Measurements from ENCODE around the gene MED15.
A peak's percentile ranks its signal among the peaks of the same experiment; 100 is the strongest.
"Not testable (repeated sequence)": the region's sequence is repeated elsewhere in the genome, so short reads cannot be mapped to it uniquely, and the experiment has no call there.

MED15 gene

GRCh38 chr22:20484948-20485683 lies 22.3 kb upstream of the MED15 start:
- DNase-seq (ENCODE audit: low spot score), result no peak

GRCh38 chr22:20486229-20486628 lies 21.2 kb upstream of the MED15 start:
- no peak for DNase-seq (ENCODE audit: low spot score)

GRCh38 chr22:20487715-20488114 lies 19.7 kb upstream of the MED15 start:
- DNase-seq (ENCODE audit: low spot score), result no peak

DNA sequence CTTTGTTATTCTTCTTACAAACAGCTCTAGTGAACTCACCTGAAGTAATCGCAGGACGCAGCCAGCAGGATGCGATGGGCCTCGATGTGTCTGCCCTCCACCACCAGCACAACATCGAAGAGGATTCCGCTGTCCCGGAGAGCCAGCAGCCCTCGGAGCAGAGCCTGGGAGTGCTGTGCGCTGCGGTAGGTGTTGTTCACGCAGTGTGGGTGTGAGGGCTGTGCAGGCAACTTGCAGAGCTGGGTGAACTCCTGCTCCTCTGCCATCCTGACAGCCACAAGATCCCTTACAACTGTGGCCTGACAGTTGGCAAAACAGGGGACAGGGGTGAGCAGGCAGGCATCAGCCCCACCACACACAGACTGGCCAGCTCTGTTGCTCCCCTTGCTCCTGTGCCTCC lies 18.5 kb upstream of the MED15 start:
- no peak for DNase-seq (ENCODE audit: low spot score)

DNA sequence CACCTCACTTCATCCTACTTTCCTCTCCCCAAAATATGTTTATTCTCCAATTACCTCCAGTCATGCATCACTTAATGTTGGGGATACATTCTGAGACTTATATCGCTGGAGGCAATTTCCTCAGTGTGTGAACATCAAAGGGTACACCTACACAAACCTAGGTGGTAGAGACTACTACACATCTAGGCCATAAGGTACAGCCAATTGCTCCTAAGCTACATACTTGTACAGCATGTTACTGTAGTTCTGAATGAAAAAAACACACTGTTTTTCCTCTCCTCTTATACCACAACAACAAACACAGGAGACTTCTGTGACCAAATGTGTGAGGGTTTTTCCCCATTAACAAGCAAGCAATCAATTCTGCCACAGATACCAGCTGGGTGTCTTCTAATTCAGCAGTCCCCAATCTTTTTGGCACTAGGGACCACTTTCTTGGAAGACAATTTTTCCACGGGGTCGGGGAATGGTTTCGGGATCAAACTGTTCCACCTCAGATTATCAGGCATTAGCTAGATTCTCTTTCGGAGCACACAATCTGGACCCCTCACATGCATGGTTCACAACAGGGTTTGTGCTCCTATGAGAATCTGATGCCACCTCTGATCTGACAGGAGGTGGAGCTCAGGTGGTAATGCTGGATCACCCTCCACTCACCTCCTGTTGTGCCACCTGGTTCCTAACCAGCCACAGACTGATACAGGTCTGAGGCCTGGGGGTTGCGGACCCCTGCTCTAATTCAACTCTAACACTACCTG lies 17.0 kb upstream of the MED15 start:
- no peak for DNase-seq (ENCODE audit: low spot score)

- no peak for DNase-seq (ENCODE audit: low spot score)
These were observed 16.5 kb upstream of the MED15 start for GRCh38 chr22:20490941-20491307.

DNA sequence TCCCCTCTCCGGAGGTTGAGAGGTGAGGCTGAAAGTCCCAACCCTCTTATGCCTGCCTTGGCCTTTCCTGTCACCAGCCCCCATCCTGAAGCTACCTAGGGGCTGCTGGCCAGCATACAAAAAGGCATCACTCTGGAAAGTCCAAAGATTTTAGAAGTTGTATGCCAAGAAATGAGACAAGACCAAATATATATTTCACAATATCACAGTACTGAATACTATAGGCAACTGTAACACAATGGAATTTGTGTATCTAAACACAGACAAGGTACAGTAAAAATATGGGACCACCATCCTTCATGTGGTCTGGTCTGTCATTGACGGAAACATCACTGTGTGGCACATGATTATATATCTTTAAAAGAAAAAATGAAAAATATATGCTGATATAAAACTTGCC lies 16.1 kb upstream of the MED15 start:
- no peak for DNase-seq (ENCODE audit: low spot score)

- peak; percentile 61 for DNase-seq (ENCODE audit: low spot score)
These were observed 12.2 kb upstream of the MED15 start, which contains the start of gene KLHL22 for GRCh38 chr22:20494978-20495860. Gene KLHL22, minus strand, starts transcription at chr22:20495795. Its CDS starts 6,584 bp downstream, at chr22:20489211.

GRCh38 chr22:20495861-20496681 lies 11.3 kb upstream of the MED15 start:
- peak; percentile 94 for DNase-seq (ENCODE audit: low spot score)

GRCh38 chr22:20497426-20497825 lies 10.0 kb upstream of the MED15 start:
- DNase-seq (ENCODE audit: low spot score), result no peak

DNA sequence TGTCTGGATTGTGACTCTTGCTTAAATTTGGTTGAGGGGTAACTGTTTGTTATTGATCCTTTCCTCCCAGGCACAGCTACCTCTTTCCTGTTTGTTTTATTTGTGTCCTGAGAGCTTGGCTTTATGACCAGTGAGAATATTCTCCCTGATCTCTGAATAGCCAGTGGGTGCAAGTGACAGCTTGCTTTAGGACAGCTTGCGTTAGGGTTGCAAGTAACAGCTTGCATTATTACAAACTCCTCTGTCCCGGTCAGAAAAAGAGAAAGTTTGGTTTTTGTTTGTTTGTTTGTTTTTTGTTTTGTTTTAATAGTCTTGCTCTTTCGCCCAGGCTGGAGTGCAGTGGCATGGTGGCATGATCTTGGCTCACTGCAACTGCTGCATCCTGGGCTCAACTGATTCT lies 8.5 kb upstream of the MED15 start:
- DNase-seq (ENCODE audit: low spot score), result no peak

- DNase-seq (ENCODE audit: low spot score), result no peak
These were observed 7.6 kb upstream of the MED15 start for GRCh38 chr22:20499769-20500168.

- peak; percentile 94 for DNase-seq (ENCODE audit: low spot score)
These were observed 3.6 kb upstream of the MED15 start for GRCh38 chr22:20503816-20504215.

DNA sequence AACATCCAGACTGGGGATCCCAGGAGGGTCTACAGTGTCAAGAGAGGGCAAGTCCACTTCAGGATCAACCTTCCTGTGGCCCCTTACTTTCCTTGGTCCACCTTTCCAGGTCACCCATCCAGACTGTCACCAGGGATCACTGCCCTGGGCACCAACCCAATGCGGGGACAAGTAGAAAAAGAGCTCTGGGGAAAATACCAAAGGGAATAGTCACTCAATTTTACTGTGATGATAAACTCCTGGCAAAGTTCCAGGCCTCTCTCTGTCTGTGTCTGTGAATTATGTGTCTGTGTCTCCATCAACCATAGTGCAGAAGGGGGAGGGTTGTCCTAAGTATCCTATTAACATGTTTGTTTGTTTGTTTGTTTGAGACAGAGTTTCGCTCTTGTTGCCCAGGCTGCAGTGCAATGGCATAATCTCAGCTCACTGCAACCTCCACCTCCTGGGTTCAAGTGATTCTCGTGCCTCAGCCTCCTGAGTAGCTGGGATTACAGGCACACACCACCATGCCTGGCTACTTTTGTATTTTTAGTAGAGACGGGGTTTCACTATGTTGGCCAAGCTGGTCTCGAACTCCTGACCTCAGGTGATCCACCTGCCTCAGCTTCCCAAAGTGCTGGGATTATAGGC lies 3.0 kb upstream of the MED15 start:
- peak; percentile 95 for DNase-seq (ENCODE audit: low spot score)

DNA sequence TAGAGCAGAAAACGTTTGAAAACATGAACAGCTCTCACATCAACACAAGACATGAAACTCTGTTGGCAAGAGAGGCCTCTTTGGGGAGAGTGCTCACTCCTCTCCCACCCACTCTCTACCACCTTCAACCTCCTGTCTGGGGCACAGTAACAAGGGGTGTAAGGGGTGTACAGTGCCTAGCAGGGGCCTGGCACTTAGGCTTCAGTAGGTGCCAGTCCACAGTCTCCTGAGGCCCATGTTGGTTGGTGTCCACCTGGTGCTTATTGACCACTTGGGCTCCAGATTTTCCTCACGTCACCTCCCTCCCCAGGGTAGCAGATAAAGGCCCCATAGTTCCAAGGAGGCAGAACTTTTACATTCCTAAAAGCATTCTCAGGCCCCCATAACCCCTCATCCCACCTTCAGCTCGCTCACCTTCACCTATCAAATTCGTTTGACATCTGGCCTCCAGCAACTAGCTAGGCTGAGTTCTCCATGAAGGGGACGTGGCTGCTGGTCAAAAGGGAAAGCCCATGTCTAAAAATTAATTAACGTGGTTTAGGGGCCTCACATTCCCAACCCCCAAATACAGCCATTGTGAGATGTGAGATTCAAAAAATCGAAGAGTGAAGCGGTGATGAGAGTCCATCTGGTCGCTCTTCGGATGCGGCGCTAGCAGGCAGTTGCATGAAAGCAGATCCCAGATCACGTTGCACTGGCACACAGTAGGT lies 712 bp upstream of the MED15 start:
- DNase-seq (ENCODE audit: low spot score), result no peak

DNA sequence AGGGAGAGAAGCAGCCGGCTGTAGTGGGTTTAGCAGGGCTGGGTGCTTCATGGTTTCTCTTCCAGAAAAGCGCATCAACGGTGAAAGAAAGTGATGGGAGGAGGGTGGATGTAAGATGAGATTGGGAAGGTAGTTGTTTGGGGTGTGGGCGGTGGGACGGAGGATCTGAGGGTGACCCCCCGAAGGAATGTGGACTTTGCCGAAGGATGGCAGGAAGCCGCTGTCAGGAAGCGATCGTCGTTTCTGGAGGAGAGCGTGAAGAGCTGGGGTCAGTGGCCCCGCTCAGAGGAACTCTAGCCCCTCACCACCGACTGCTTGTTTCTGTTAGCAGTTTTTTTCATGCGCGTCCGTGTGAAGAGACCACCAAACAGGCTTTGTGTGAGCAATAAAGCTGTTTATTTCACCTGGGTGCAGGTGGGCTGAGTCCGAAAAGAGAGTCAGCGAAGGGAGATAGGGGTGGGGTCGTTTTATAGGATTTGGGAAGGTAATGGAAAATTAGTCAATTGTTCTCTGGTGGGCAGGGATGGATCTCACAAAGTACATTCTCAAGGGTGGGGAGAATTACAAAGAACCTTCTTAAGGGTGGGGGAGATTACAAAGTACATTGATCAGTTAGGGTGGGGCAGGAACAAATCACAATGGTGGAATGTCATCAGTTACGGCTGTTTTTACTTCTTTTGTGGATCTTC lies 801 bp downstream of the MED15 start:
- not testable (repeated sequence) for DNase-seq (ENCODE audit: low spot score)

- peak; percentile 20 for DNase-seq (ENCODE audit: low spot score)
These were observed 1.4 kb downstream of the MED15 start for GRCh38 chr22:20508815-20509271.

- peak; percentile 92 for DNase-seq (ENCODE audit: low spot score)
These were observed 2.1 kb downstream of the MED15 start for GRCh38 chr22:20509344-20510047.
